Hepatocyte (in vitro differentiated cells): ENCODE data around the gene ERVFRD-1.

Experiments used
- CTCF ChIP-seq: fragments of 200-600 bp; sonication (generic); IDR thresholded peaks from 2 replicates; pipeline ENCODE4 v1.5.1; 2016; ENCODE audit warnings: antibody characterized with exemption, mild to moderate bottlenecking; ENCODE audit not compliant: poor library complexity
- EZH2phosphoT487 ChIP-seq: fragments of 200-600 bp; sonication (generic); IDR thresholded peaks from one replicate; pipeline ENCODE4 v1.6.1; 2018; ENCODE audit warnings: antibody characterized with exemption, mild to moderate bottlenecking, low read depth, moderate library complexity; ENCODE audit not compliant: unreplicated experiment, severe bottlenecking

GRCh38 chr6:11140056-11140455 is 28.5 kb upstream of the ERVFRD-1 start:
- TF ChIP-seq CTCF (no peak), EZH2phosphoT487 (no peak)
